ENCODE measurements around the gene KIFC3.

DNA sequence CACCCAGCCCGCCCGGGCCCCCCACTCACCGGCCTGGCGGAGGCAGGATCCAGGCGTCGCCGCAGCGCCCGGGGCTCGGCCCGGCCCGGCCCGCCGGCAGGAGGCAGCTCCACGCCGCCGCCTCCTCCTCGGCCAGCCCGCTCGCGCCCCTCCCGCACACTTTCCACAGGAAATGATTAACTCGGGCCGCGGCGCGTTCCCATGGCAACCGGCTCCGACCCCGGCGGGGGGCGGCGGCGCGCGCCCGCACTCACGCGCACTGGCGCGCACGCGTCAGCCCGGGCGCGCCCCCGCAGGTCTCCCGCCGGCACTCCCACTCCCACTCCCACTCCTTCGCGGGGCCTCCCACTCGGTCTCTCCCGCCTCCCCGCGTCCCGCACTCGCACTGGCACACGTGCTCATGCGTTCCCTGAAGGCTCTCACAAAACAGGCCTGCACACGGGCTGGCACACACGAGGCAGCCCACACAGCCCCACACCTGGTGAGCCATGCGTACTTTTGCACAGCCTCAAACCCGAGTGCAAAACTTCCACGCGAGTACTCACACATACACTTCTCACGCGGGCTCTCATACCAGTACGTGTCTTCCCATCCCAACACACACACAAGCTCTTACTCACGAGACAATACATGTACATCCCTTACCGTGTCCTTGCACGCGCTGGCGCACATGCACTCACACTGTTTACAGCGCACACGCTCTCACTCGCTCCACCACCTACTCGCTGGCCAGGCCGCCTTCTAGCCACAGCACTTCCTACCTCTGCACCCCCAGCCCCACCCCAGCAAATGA, at the start of gene KIFC3:
- TF ChIP-seq POLR2A (IDR thresholded peaks at IDR 0.05), result no peak
- TF ChIP-seq, protein P1, sequence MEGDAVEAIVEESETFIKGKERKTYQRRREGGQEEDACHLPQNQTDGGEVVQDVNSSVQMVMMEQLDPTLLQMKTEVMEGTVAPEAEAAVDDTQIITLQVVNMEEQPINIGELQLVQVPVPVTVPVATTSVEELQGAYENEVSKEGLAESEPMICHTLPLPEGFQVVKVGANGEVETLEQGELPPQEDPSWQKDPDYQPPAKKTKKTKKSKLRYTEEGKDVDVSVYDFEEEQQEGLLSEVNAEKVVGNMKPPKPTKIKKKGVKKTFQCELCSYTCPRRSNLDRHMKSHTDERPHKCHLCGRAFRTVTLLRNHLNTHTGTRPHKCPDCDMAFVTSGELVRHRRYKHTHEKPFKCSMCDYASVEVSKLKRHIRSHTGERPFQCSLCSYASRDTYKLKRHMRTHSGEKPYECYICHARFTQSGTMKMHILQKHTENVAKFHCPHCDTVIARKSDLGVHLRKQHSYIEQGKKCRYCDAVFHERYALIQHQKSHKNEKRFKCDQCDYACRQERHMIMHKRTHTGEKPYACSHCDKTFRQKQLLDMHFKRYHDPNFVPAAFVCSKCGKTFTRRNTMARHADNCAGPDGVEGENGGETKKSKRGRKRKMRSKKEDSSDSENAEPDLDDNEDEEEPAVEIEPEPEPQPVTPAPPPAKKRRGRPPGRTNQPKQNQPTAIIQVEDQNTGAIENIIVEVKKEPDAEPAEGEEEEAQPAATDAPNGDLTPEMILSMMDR (IDR thresholded peaks at IDR 0.05), result no peak

All from sigmoid colon (tissue), 3 donors.